Stimulated activated CD4-positive, alpha-beta T cell treated with anti-CD3 and anti-CD28 coated beads, TNF-alpha, amount 100 ng/mL, for 48 hours (primary cell): Measurements from ENCODE around the gene PLPPR5.

ENCODE experiments used
- DNase-seq, 3 donors: peaks; one replicate each; pipeline ENCODE4 v3.0.0-alpha.2; 2020; ENCODE audit warnings: low read depth in 3 of 3

The PLPPR5 gene

DNA sequence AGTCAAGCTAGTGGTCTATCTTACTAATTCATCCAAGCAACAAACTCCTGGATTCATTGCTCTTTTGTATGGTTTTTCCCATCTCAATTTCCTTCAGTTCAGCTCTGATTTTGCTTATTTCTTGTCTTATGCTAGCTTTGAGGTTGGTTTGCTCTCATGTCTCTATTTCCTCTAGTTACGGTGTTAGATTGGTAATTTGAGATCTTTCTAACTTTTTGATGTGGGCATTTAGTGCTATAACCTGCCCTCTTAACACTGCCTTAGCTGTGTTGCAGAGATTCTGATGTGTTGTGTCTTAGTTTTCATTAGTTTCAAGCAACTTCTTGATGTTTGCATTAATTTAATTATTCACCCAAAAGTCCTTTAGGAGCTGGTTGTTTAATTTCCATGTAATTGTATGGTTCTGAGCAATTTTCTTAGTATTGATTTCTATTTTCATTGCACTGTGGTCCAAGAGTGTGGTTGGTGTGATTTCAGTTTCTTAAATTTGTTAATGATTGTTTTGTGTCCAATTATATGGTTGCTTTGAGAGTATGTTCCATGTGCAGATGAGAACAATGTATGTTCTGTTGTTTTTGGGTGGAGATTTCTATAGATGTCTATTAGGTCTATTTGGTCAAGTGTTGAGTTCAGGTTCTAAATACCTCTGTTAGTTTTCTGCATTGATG lies 154.6 kb downstream of the PLPPR5 start:
- DNase-seq, result no peak

DNA sequence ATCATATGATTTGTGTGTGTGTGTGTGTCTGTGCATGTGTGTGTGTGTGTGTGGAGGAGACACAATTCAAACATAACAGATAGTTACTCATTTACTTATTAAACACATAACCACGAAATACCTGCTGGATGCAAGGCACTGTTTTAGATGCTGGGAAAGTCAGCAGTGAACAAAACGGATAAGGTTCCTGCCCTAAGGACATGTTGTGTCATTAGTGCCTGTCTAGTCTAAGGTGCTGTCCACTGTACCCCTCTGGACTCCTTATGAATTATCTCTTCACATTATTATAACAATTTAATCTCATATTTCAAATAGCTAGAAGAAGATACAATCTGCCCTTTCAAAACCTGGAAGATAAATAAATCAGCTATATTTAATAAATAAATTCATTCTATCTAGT lies 162.4 kb downstream of the PLPPR5 start:
- no peak for DNase-seq
